Endothelial cell of umbilical vein (primary cell): ENCODE data around the gene MYO1H.

Experiments
- CTCF ChIP-seq, 2 donors: IDR thresholded peaks; 1 replicate in 1 of 2; 2 replicates in 1 of 2; pipeline ENCODE4 v1.5.1; 2011; ENCODE audit warnings: low read length in 2 of 2, mild to moderate bottlenecking in 2 of 2, moderate library complexity in 2 of 2, control low read depth in 1 of 2, inconsistent platforms in 1 of 2, low read depth in 1 of 2; ENCODE audit not compliant: insufficient read depth in 1 of 2; ENCODE audit errors: extremely low read depth in 1 of 2
- EZH2 ChIP-seq: IDR thresholded peaks from 2 replicates; pipeline ENCODE4 v1.6.1; 2012; ENCODE audit warnings: borderline replicate concordance, low read depth, mild to moderate bottlenecking, moderate library complexity, low read length, inconsistent platforms; ENCODE audit not compliant: severe bottlenecking
- FOS ChIP-seq: IDR thresholded peaks from 2 replicates; pipeline ENCODE4 v1.6.1; 2011; ENCODE audit warnings: mild to moderate bottlenecking, low read length, moderate library complexity, borderline replicate concordance; ENCODE audit not compliant: insufficient read depth
- GATA2 ChIP-seq: IDR thresholded peaks from 2 replicates; pipeline ENCODE4 v1.7.0; 2011; ENCODE audit warnings: low read depth, mild to moderate bottlenecking, moderate library complexity, mixed read lengths, low read length; ENCODE audit not compliant: insufficient read length, insufficient read depth
- JUN ChIP-seq: IDR thresholded peaks from 2 replicates; pipeline ENCODE4 v1.6.1; 2011; ENCODE audit warnings: borderline replicate concordance, low read depth; ENCODE audit not compliant: insufficient read length, insufficient read depth
- MAX ChIP-seq: IDR thresholded peaks from 2 replicates; pipeline ENCODE4 v1.6.1; 2011; ENCODE audit not compliant: insufficient read depth, insufficient read length
- MYC ChIP-seq: IDR thresholded peaks from one replicate; pipeline ENCODE4 v1.6.1; 2011; ENCODE audit warnings: mild to moderate bottlenecking, low read depth, low read length
- POLR2A ChIP-seq: IDR thresholded peaks from 2 replicates; pipeline ENCODE4 v1.6.1; 2012; ENCODE audit warnings: low read depth, mild to moderate bottlenecking, control low read depth, low read length
- POLR2AphosphoS5 ChIP-seq: IDR thresholded peaks from 2 replicates; pipeline ENCODE4 v1.6.1; 2012; ENCODE audit warnings: low read depth, mild to moderate bottlenecking, control low read depth, low read length, moderate library complexity; ENCODE audit not compliant: insufficient read depth

GRCh38 chr12:109467978-109468676 is 120.4 kb downstream of the MYO1H start:
- no peak for TF ChIP-seq CTCF (IDR thresholded peaks at IDR 0.05; ENCODE audit: extremely low read depth in 1 of 2, insufficient read depth in 1 of 2, low read depth in 1 of 2, low read length in 2 of 2)
- no peak for TF ChIP-seq POLR2AphosphoS5
- TF ChIP-seq POLR2A = no peak
- no peak for TF ChIP-seq EZH2
- no peak for TF ChIP-seq MYC
- TF ChIP-seq FOS = no peak
- TF ChIP-seq MAX = no peak
- TF ChIP-seq JUN = no peak
- no peak for TF ChIP-seq GATA2
